Body of pancreas (tissue), 4 donors: ENCODE data around the gene STAB1. TPM values are rescaled to one million over a fixed set of nuclear protein-coding genes. Genes with fewer than 3 reads are reported as not detected.
A peak's percentile ranks its signal among the peaks of the same experiment; 100 is the strongest.

Experiments used
- ATAC-seq: fragments of 150-250 bp; one replicate; pipeline ENCODE4 v1.9.1; 2016
- DNase-seq, 4 donors: peaks; one replicate each; pipeline ENCODE4 v3.0.0-alpha.2; 2019
- H3K27ac ChIP-seq, 4 donors: fragments of 200-600 bp; sonication (generic); 1 replicate in 3 of 4; 2 replicates in 1 of 4; pipeline versions ENCODE4 v1.5.1 to v1.6.1; 2016 to 2019; ENCODE audit warnings: mild to moderate bottlenecking in 1 of 4, mixed read lengths in 1 of 4, moderate library complexity in 1 of 4
- H3K27me3 ChIP-seq, 2 donors: fragments of 200-600 bp; sonication (generic); one replicate each; pipeline ENCODE4 v1.6.0; 2016; ENCODE audit warnings: mild to moderate bottlenecking in 1 of 2
- H3K36me3 ChIP-seq, 2 donors: fragments of 200-600 bp; sonication (generic); replicated peaks in 1 of 2; 2 replicates each; pipeline ENCODE4 v1.5.1; 2016; ENCODE audit warnings: low read depth in 2 of 2; ENCODE audit not compliant: insufficient read depth in 1 of 2
- H3K4me1 ChIP-seq: fragments of 200-600 bp; sonication (generic); one replicate; pipeline ENCODE4 v1.6.0; 2016
- H3K4me3 ChIP-seq, 2 donors: fragments of 200-600 bp; sonication (generic); 1 replicate in 1 of 2; 2 replicates in 1 of 2; pipeline ENCODE4 v1.5.1; 2016 to 2019
- H3K9me3 ChIP-seq, 3 donors: fragments of 200-600 bp; sonication (generic); 1 replicate in 2 of 3; 2 replicates in 1 of 3; pipeline ENCODE4 v1.5.1; 2016
- POLR2A ChIP-seq, 3 donors: fragments of 450-650 bp; IDR thresholded peaks; one replicate each; pipeline ENCODE4 v1.6.1; 2016; ENCODE audit warnings: antibody characterized with exemption in 3 of 3, mild to moderate bottlenecking in 2 of 3
- WGBS, 2 donors: methylation state at CpG; one replicate each; pipeline ENCODE4 v1.1.5; 2017; 5-methylcytosine and 5-hydroxymethylcytosine counted together
- intact Hi-C: fragments of 100-400 bp; cut with DNase I; formaldehyde crosslinking; loops from one replicate; pipeline ENCODE4 v1.15.1; 2023
- total RNA-seq, 2 donors: library from RNA; depleted of rRNA; stranded (reverse); fragments of >200 nt; gene quantifications; one replicate each; pipeline ENCODE4 v1.1.0, GENCODE V29; 2016
- TF ChIP-seq, protein P1 (sequence below), 7 experiments: fragments of 450-650 bp in 4 of 7; fragments of 200-600 bp in 3 of 7; sonication (generic) in 3 of 7; IDR thresholded peaks; one replicate each; pipeline ENCODE4 v1.5.1; 2016 to 2019; ENCODE audit warnings: antibody characterized with exemption in 7 of 7

The STAB1 gene
- total RNA-seq, 2 donors from 2014 or later = 50.4 to 55.3 TPM

DNA sequence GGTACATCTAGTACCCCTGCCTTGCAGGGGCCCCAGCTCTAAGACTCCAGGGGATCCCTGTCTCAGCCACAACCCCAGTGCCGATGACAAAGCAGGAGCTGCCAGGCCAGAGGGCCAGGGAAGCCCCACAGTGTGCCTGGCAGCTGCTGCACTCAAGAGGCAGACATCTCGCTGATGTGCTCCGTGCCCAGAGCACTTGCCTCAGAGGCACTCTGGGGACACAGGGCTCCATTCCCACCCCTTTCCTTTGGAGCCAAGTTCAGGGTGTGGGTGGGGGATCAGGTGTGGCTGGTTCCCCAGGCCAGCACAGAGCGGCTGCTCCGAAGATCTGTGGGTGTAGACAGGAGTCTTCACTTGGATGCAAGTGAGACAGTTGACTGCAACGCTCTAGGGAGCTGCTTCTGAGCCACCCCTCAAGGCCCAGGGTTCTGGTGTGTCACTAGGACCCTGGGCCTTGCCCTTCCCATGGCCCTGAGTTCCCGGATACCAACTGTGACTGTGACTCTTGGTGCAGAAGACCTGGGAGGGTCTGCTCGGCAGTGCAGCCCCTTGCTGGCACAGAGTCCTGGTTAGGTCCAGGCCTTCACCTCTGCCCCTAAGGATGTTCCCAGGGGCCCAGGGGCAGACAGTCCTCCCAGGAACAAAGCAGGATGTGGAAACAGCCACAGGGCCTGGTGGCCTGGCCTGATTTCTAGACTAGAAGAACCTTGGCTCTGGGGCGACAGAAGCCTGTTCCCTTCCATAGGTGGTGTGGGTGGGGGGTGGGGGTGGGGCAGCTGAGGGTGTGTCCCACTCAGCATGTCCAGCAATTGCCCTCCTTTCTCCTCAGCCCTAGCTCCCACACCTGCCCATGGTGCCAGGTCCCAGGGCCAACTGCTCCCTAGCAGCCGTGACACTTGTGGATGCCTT, 36.0 kb downstream of the STAB1 start:
- no peak overlapping the region for H3K4me3 ChIP-seq
- H3K4me1 ChIP-seq = peaks cover 25% of the 10 kb centered on the region
- 77 to 82% methylated on average over 3 to 10 of the region's 10 CpGs for WGBS, 2 donors
- H3K36me3 ChIP-seq = no peaks in the 10 kb centered on the region
- no peak for ATAC-seq
- DNase-seq = no peak
- H3K27ac ChIP-seq = no peak overlapping the region
- no peak for TF ChIP-seq POLR2A (IDR thresholded peaks at IDR 0.05)
- TF ChIP-seq, protein P1, sequence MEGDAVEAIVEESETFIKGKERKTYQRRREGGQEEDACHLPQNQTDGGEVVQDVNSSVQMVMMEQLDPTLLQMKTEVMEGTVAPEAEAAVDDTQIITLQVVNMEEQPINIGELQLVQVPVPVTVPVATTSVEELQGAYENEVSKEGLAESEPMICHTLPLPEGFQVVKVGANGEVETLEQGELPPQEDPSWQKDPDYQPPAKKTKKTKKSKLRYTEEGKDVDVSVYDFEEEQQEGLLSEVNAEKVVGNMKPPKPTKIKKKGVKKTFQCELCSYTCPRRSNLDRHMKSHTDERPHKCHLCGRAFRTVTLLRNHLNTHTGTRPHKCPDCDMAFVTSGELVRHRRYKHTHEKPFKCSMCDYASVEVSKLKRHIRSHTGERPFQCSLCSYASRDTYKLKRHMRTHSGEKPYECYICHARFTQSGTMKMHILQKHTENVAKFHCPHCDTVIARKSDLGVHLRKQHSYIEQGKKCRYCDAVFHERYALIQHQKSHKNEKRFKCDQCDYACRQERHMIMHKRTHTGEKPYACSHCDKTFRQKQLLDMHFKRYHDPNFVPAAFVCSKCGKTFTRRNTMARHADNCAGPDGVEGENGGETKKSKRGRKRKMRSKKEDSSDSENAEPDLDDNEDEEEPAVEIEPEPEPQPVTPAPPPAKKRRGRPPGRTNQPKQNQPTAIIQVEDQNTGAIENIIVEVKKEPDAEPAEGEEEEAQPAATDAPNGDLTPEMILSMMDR (IDR thresholded peaks at IDR 0.05) = no peak
- intact Hi-C loops = loop anchor here (10.0 kb wide), 1 partner anchor 76 kb away; the partner anchor contains the start of genes NISCH and TNNC1
- no peaks in the 10 kb centered on the region for H3K27me3 ChIP-seq
- H3K9me3 ChIP-seq = no peaks in the 10 kb centered on the region

GRCh38 chr3:52531860-52532516, 36.9 kb downstream of the STAB1 start:
- Histone ChIP-seq H3K27me3 (no peaks in the 10 kb centered on the region), H3K4me3 (no peak overlapping the region), H3K27ac (no peak overlapping the region)

GRCh38 chr3:52532517-52532837, 37.3 kb downstream of the STAB1 start:
- Histone ChIP-seq H3K27me3 (no peaks in the 10 kb centered on the region), H3K9me3 (no peaks in the 10 kb centered on the region), H3K4me1 (peaks cover 26% of the 10 kb centered on the region), H3K4me3 (no peak overlapping the region), H3K36me3 (no peaks in the 10 kb centered on the region), H3K27ac (no peak overlapping the region)
- intact Hi-C loops = loop anchor here (10.0 kb wide), 1 partner anchor 78 kb away; the partner anchor contains the start of genes NISCH and TNNC1
- 70 to 75% methylated on average over 2 to 5 of the region's 5 CpGs for WGBS, 2 donors
- DNase-seq (peak in 1 of 4 donors; percentile 30), ATAC-seq (no peak)
- TF ChIP-seq, protein P1 (IDR thresholded peaks at IDR 0.05) = no peak

More at GRCh38 chr3:52531860-52532516, 36.9 kb downstream of the STAB1 start:
- TF ChIP-seq POLR2A (IDR thresholded peaks at IDR 0.05) = no peak
- TF ChIP-seq, protein P1 (IDR thresholded peaks at IDR 0.05) = no peak
- H3K4me1 ChIP-seq = peaks cover 23% of the 10 kb centered on the region
- 91 to 94% methylated on average over 7 to 14 of the region's 14 CpGs for WGBS, 2 donors
- no peak for DNase-seq
- intact Hi-C loops = loop anchor here (10.0 kb wide), 1 partner anchor 77 kb away; the partner anchor contains the start of genes NISCH and TNNC1
- no peaks in the 10 kb centered on the region for H3K9me3 ChIP-seq
- H3K36me3 ChIP-seq = no peaks in the 10 kb centered on the region
- no peak for ATAC-seq

- H3K27me3 ChIP-seq = no peaks in the 10 kb centered on the region
- no peak for ATAC-seq
- TF ChIP-seq POLR2A (IDR thresholded peaks at IDR 0.05) = no peak
- TF ChIP-seq, protein P1 (IDR thresholded peaks at IDR 0.05) = no peak
- peak overlapping the region in 1 of 2 donors; percentile 24 for H3K4me3 ChIP-seq
- H3K4me1 ChIP-seq = peaks cover 32% of the 10 kb centered on the region
- H3K27ac ChIP-seq = no peak overlapping the region
- WGBS, 2 donors = 15 to 58% methylated on average over 8 to 67 of the region's 78 CpGs
- DNase-seq = peak in 1 of 4 donors; percentile 37
- H3K36me3 ChIP-seq = no peaks in the 10 kb centered on the region
- intact Hi-C loops = loop anchor here (10.0 kb wide), 1 partner anchor 78 kb away; the partner anchor contains the start of genes NISCH and TNNC1
- H3K9me3 ChIP-seq = no peaks in the 10 kb centered on the region
Measured at GRCh38 chr3:52532838-52533622, 37.9 kb downstream of the STAB1 start.
